ENCODE data around the gene LIFR. TPM values are rescaled to one million over a fixed set of nuclear protein-coding genes. Genes with fewer than 3 reads are reported as not detected.

LIFR gene
- polyA plus RNA-seq, 1 donor from 2014 or later: 5.8 TPM

DNA sequence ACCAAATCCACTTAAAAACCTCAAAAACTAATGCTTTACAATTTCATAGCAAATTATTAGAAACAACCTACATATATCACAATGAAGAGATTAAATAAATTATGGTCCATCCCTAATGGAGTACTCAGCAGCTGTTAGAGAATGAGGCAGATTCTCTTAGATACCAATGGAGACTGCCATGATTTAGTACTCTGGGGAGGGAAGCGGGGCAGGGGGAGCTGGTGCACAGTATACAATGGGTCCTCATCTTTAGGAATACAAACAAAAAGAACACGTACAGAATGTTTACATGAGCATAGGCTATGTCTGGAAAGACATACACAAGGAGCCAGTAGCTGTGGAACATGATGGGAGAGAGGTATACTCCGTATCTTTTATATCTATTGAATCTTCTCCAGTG is 2.0 kb downstream of the LIFR start:
- peak overlapping the region; percentile 75 for H3K4me3 ChIP-seq (ENCODE audit: low read length)
- H3K27me3 ChIP-seq (ENCODE audit: insufficient read depth, low read depth, low read length): no peaks in the 10 kb centered on the region
- no peak overlapping the region for H2AFZ ChIP-seq (ENCODE audit: low read depth, low read length)
- H3K9ac ChIP-seq (ENCODE audit: low read length): no peak overlapping the region
- H3K4me2 ChIP-seq (ENCODE audit: low read length): no peak overlapping the region
- TF ChIP-seq MXI1 (conservative IDR thresholded peaks at IDR 0.05; ENCODE audit: poor library complexity, severe bottlenecking) (no peak), SMC3 (conservative IDR thresholded peaks at IDR 0.05; ENCODE audit: poor library complexity) (no peak), TAF1 (IDR thresholded peaks at IDR 0.05; ENCODE audit: low read depth) (no peak), EZH2 (IDR thresholded peaks at IDR 0.05; ENCODE audit: borderline replicate concordance, insufficient read depth, low read length, poor library complexity, severe bottlenecking) (no peak), RAD21 (conservative IDR thresholded peaks at IDR 0.05) (no peak), POLR2AphosphoS5 (IDR thresholded peaks at IDR 0.05) (no peak), EP300 (conservative IDR thresholded peaks at IDR 0.05; ENCODE audit: poor library complexity, severe bottlenecking) (no peak)
- TF ChIP-seq, protein P1, sequence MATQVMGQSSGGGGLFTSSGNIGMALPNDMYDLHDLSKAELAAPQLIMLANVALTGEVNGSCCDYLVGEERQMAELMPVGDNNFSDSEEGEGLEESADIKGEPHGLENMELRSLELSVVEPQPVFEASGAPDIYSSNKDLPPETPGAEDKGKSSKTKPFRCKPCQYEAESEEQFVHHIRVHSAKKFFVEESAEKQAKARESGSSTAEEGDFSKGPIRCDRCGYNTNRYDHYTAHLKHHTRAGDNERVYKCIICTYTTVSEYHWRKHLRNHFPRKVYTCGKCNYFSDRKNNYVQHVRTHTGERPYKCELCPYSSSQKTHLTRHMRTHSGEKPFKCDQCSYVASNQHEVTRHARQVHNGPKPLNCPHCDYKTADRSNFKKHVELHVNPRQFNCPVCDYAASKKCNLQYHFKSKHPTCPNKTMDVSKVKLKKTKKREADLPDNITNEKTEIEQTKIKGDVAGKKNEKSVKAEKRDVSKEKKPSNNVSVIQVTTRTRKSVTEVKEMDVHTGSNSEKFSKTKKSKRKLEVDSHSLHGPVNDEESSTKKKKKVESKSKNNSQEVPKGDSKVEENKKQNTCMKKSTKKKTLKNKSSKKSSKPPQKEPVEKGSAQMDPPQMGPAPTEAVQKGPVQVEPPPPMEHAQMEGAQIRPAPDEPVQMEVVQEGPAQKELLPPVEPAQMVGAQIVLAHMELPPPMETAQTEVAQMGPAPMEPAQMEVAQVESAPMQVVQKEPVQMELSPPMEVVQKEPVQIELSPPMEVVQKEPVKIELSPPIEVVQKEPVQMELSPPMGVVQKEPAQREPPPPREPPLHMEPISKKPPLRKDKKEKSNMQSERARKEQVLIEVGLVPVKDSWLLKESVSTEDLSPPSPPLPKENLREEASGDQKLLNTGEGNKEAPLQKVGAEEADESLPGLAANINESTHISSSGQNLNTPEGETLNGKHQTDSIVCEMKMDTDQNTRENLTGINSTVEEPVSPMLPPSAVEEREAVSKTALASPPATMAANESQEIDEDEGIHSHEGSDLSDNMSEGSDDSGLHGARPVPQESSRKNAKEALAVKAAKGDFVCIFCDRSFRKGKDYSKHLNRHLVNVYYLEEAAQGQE (IDR thresholded peaks at IDR 0.05; ENCODE audit: borderline replicate concordance): no peak
- TF ChIP-seq, protein P2, sequence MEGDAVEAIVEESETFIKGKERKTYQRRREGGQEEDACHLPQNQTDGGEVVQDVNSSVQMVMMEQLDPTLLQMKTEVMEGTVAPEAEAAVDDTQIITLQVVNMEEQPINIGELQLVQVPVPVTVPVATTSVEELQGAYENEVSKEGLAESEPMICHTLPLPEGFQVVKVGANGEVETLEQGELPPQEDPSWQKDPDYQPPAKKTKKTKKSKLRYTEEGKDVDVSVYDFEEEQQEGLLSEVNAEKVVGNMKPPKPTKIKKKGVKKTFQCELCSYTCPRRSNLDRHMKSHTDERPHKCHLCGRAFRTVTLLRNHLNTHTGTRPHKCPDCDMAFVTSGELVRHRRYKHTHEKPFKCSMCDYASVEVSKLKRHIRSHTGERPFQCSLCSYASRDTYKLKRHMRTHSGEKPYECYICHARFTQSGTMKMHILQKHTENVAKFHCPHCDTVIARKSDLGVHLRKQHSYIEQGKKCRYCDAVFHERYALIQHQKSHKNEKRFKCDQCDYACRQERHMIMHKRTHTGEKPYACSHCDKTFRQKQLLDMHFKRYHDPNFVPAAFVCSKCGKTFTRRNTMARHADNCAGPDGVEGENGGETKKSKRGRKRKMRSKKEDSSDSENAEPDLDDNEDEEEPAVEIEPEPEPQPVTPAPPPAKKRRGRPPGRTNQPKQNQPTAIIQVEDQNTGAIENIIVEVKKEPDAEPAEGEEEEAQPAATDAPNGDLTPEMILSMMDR (IDR thresholded peaks at IDR 0.05; ENCODE audit: poor library complexity, severe bottlenecking): no peak
- no peaks in the 10 kb centered on the region for H3K9me2 ChIP-seq (ENCODE audit: insufficient read depth, low read length)
- no peaks in the 10 kb centered on the region for H3F3A ChIP-seq (ENCODE audit: insufficient read depth, low read length, poor library complexity, severe bottlenecking)
- no peaks in the 10 kb centered on the region for H3K79me2 ChIP-seq (replicated peaks; ENCODE audit: insufficient read depth, low read length)
- no peaks in the 10 kb centered on the region for H3K9me3 ChIP-seq (ENCODE audit: low read length)
- no peaks in the 10 kb centered on the region for H4K20me1 ChIP-seq (ENCODE audit: insufficient read depth)
- no peak overlapping the region for H3K27ac ChIP-seq (ENCODE audit: low read length)
- H3K36me3 ChIP-seq (ENCODE audit: insufficient read depth, low read length): no peaks in the 10 kb centered on the region

DNA sequence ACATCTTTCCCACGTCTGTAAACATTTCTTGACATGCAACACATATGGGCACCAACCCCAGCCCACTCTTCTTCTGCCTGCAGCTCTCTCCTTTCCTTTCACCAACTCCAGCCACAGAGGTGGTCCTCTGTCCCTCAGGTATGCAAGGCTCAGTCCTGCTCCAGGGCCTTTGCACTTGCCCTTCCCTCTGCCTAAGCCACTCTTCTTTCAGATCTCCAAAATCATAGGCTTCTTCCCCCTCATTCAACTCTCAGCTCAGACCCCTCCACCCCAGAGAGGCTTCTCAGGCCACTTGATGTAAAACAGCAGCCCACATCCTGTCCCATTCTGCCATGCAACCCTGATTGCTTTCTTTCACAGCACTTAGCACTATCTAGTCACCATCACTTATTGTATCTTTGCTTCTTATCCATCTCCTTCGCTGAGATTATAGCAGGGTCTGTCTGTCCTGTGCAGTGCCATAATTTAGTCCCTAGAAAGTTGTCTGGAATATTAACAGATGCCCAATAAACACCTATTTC is 3.4 kb downstream of the LIFR start:
- Histone ChIP-seq H3K9ac (ENCODE audit: low read length) (no peak overlapping the region), H3K27ac (ENCODE audit: low read length) (no peak overlapping the region), H3K4me3 (ENCODE audit: low read length) (no peak overlapping the region), H3K9me2 (ENCODE audit: insufficient read depth, low read length) (no peaks in the 10 kb centered on the region), H3K4me2 (ENCODE audit: low read length) (no peak overlapping the region), H4K20me1 (ENCODE audit: insufficient read depth) (no peaks in the 10 kb centered on the region), H3K36me3 (ENCODE audit: insufficient read depth, low read length) (no peaks in the 10 kb centered on the region), H3K27me3 (ENCODE audit: insufficient read depth, low read depth, low read length) (no peaks in the 10 kb centered on the region), H3K9me3 (ENCODE audit: low read length) (no peaks in the 10 kb centered on the region), H3K79me2 (replicated peaks; ENCODE audit: insufficient read depth, low read length) (no peaks in the 10 kb centered on the region), H3F3A (ENCODE audit: insufficient read depth, low read length, poor library complexity, severe bottlenecking) (no peaks in the 10 kb centered on the region), H2AFZ (ENCODE audit: low read depth, low read length) (no peak overlapping the region)
- no peak for TF ChIP-seq SMC3 (conservative IDR thresholded peaks at IDR 0.05; ENCODE audit: poor library complexity)
- TF ChIP-seq, protein P1 (IDR thresholded peaks at IDR 0.05; ENCODE audit: borderline replicate concordance): no peak
- no peak for TF ChIP-seq TAF1 (IDR thresholded peaks at IDR 0.05; ENCODE audit: low read depth)
- TF ChIP-seq MXI1 (conservative IDR thresholded peaks at IDR 0.05; ENCODE audit: poor library complexity, severe bottlenecking): no peak
- TF ChIP-seq, protein P2 (IDR thresholded peaks at IDR 0.05; ENCODE audit: poor library complexity, severe bottlenecking): no peak
- TF ChIP-seq EZH2 (IDR thresholded peaks at IDR 0.05; ENCODE audit: borderline replicate concordance, insufficient read depth, low read length, poor library complexity, severe bottlenecking): no peak
- TF ChIP-seq POLR2AphosphoS5 (IDR thresholded peaks at IDR 0.05): no peak
- no peak for TF ChIP-seq EP300 (conservative IDR thresholded peaks at IDR 0.05; ENCODE audit: poor library complexity, severe bottlenecking)
- no peak for TF ChIP-seq RAD21 (conservative IDR thresholded peaks at IDR 0.05)

Data from neural cell (in vitro differentiated cells).